ENCODE results near the gene RLN3. TPM values are rescaled to one million over a fixed set of nuclear protein-coding genes. Genes with fewer than 3 reads are reported as not detected.

Gene RLN3
- total and polyA plus RNA-seq, 9 of the 15 experiments (the other 6 are each of a cell fraction or from before 2014, with no cell fraction given) = 0.31 to 1.2 (median 0.71) TPM; not detected in 6

DNA sequence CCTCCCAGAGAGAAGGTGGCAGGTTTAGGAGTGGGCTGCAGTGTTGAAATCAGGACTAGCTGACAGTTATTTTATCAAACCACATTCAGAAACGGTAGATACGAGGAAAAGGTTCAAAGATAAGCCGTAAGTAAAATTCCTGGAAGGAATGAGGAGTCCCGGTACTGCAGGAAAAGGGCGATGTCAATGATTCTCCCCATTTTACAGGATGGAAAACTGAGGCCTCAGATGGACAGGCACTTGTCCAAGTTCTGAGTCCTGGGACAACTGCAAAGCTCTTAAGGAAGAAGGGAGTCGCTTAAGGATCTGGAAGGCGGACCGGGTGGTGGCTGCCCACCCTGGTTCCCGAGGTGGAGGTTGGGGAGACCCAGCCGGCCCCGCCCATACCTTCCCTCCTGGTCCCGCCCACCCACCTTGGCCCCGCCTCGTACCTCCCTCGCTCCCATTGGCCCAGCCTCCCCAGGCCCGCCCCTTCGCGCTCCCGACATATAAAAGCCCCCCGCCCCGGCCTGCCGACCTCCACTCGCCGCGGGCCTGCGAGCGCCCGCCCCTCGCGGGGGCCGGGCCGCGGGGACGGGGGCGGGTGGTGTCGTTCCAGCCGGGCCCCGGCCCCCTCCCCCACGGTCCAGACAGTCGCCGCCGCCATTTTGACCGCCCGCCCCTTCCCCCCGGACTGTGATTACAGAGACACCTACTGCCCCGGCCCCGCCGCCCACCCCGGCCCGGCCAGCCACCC is 22.4 kb upstream of the RLN3 start (continued):
- TF ChIP-seq, protein P1, sequence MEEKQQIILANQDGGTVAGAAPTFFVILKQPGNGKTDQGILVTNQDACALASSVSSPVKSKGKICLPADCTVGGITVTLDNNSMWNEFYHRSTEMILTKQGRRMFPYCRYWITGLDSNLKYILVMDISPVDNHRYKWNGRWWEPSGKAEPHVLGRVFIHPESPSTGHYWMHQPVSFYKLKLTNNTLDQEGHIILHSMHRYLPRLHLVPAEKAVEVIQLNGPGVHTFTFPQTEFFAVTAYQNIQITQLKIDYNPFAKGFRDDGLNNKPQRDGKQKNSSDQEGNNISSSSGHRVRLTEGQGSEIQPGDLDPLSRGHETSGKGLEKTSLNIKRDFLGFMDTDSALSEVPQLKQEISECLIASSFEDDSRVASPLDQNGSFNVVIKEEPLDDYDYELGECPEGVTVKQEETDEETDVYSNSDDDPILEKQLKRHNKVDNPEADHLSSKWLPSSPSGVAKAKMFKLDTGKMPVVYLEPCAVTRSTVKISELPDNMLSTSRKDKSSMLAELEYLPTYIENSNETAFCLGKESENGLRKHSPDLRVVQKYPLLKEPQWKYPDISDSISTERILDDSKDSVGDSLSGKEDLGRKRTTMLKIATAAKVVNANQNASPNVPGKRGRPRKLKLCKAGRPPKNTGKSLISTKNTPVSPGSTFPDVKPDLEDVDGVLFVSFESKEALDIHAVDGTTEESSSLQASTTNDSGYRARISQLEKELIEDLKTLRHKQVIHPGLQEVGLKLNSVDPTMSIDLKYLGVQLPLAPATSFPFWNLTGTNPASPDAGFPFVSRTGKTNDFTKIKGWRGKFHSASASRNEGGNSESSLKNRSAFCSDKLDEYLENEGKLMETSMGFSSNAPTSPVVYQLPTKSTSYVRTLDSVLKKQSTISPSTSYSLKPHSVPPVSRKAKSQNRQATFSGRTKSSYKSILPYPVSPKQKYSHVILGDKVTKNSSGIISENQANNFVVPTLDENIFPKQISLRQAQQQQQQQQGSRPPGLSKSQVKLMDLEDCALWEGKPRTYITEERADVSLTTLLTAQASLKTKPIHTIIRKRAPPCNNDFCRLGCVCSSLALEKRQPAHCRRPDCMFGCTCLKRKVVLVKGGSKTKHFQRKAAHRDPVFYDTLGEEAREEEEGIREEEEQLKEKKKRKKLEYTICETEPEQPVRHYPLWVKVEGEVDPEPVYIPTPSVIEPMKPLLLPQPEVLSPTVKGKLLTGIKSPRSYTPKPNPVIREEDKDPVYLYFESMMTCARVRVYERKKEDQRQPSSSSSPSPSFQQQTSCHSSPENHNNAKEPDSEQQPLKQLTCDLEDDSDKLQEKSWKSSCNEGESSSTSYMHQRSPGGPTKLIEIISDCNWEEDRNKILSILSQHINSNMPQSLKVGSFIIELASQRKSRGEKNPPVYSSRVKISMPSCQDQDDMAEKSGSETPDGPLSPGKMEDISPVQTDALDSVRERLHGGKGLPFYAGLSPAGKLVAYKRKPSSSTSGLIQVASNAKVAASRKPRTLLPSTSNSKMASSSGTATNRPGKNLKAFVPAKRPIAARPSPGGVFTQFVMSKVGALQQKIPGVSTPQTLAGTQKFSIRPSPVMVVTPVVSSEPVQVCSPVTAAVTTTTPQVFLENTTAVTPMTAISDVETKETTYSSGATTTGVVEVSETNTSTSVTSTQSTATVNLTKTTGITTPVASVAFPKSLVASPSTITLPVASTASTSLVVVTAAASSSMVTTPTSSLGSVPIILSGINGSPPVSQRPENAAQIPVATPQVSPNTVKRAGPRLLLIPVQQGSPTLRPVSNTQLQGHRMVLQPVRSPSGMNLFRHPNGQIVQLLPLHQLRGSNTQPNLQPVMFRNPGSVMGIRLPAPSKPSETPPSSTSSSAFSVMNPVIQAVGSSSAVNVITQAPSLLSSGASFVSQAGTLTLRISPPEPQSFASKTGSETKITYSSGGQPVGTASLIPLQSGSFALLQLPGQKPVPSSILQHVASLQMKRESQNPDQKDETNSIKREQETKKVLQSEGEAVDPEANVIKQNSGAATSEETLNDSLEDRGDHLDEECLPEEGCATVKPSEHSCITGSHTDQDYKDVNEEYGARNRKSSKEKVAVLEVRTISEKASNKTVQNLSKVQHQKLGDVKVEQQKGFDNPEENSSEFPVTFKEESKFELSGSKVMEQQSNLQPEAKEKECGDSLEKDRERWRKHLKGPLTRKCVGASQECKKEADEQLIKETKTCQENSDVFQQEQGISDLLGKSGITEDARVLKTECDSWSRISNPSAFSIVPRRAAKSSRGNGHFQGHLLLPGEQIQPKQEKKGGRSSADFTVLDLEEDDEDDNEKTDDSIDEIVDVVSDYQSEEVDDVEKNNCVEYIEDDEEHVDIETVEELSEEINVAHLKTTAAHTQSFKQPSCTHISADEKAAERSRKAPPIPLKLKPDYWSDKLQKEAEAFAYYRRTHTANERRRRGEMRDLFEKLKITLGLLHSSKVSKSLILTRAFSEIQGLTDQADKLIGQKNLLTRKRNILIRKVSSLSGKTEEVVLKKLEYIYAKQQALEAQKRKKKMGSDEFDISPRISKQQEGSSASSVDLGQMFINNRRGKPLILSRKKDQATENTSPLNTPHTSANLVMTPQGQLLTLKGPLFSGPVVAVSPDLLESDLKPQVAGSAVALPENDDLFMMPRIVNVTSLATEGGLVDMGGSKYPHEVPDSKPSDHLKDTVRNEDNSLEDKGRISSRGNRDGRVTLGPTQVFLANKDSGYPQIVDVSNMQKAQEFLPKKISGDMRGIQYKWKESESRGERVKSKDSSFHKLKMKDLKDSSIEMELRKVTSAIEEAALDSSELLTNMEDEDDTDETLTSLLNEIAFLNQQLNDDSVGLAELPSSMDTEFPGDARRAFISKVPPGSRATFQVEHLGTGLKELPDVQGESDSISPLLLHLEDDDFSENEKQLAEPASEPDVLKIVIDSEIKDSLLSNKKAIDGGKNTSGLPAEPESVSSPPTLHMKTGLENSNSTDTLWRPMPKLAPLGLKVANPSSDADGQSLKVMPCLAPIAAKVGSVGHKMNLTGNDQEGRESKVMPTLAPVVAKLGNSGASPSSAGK (IDR thresholded peaks at IDR 0.05) = no peak
- TF ChIP-seq ZNF589 (CRISPR knock-in tag; IDR thresholded peaks at IDR 0.05; ENCODE audit: low read depth) (no peak), ZNF224 (CRISPR knock-in tag; IDR thresholded peaks at IDR 0.05) (0 out of 2 replicates have a peak, but pooled peaks have one; percentile 36), MAFG (tag; conservative IDR thresholded peaks at IDR 0.05) (no peak), ZNF507 (tag; conservative IDR thresholded peaks at IDR 0.05) (no peak), ZBTB17 (CRISPR knock-in tag; IDR thresholded peaks at IDR 0.05) (no peak), SRSF9 (IDR thresholded peaks at IDR 0.05; ENCODE audit: borderline replicate concordance, low read depth, low read length) (no peak), ZNF140 (CRISPR knock-in tag; IDR thresholded peaks at IDR 0.05) (no peak), RAD21 (CRISPR knock-in tag; conservative IDR thresholded peaks at IDR 0.05 in 1 of 2, IDR thresholded peaks at IDR 0.05 in 1 of 2) (no peak), ELF2 (CRISPR knock-in tag; IDR thresholded peaks at IDR 0.05) (no peak), LCOR (CRISPR knock-in tag; IDR thresholded peaks at IDR 0.05) (peak; percentile 68; the same call in 1 of the 2 replicates), ZNF57 (CRISPR knock-in tag; IDR thresholded peaks at IDR 0.05) (no peak), MTF1 (CRISPR knock-in tag; IDR thresholded peaks at IDR 0.05; ENCODE audit: borderline replicate concordance) (no peak)
- TF ChIP-seq, protein P2, sequence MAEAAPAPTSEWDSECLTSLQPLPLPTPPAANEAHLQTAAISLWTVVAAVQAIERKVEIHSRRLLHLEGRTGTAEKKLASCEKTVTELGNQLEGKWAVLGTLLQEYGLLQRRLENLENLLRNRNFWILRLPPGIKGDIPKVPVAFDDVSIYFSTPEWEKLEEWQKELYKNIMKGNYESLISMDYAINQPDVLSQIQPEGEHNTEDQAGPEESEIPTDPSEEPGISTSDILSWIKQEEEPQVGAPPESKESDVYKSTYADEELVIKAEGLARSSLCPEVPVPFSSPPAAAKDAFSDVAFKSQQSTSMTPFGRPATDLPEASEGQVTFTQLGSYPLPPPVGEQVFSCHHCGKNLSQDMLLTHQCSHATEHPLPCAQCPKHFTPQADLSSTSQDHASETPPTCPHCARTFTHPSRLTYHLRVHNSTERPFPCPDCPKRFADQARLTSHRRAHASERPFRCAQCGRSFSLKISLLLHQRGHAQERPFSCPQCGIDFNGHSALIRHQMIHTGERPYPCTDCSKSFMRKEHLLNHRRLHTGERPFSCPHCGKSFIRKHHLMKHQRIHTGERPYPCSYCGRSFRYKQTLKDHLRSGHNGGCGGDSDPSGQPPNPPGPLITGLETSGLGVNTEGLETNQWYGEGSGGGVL (CRISPR knock-in tag; IDR thresholded peaks at IDR 0.05) = no peak

All from K562 (cell line).